Progenitor cell of endocrine pancreas (in vitro differentiated cells): Measurements from ENCODE around the gene ZDHHC14. TPM values are rescaled to one million over a fixed set of nuclear protein-coding genes. Genes with fewer than 3 reads are reported as not detected.

Experiments used
- DNase-seq: peaks from one replicate; pipeline ENCODE4 v3.0.0; 2021; ENCODE audit warnings: low spot score; ENCODE audit not compliant: unreplicated experiment
- H3K27ac Mint-ChIP-seq: 2 replicates; pipeline ENCODE4 v1.8.0; 2021; ENCODE audit warnings: mild to moderate bottlenecking, moderate library complexity, mixed read lengths
- H3K27me3 Mint-ChIP-seq: 2 replicates; pipeline ENCODE4 v1.8.0; 2021; ENCODE audit warnings: mixed read lengths
- H3K36me3 Mint-ChIP-seq: 2 replicates; pipeline ENCODE4 v1.8.0; 2022; ENCODE audit warnings: mixed read lengths; ENCODE audit not compliant: insufficient read depth
- H3K4me1 Mint-ChIP-seq: 2 replicates; pipeline ENCODE4 v1.8.0; 2021; ENCODE audit warnings: low read depth, mixed read lengths
- H3K4me3 Mint-ChIP-seq: 2 replicates; pipeline ENCODE4 v1.8.0; 2021; ENCODE audit warnings: low read depth, mild to moderate bottlenecking, moderate library complexity, mixed read lengths
- H3K9me3 Mint-ChIP-seq: 2 replicates; pipeline ENCODE4 v1.8.0; 2021; ENCODE audit warnings: low read depth, mixed read lengths
- total RNA-seq: library from RNA; stranded (reverse); gene quantifications from 2 replicates; pipeline ENCODE4 v1.2.1, GENCODE V29; 2021
- TF ChIP-seq, protein P1 (sequence below): fragments of 200-600 bp; sonication (generic); IDR thresholded peaks from one replicate; pipeline ENCODE4 v1.5.0; 2021; ENCODE audit warnings: antibody characterized with exemption, mild to moderate bottlenecking; ENCODE audit not compliant: unreplicated experiment

The ZDHHC14 gene
- total RNA-seq, 1 donor from 2014 or later, result 9.0 TPM

GRCh38 chr6:157401734-157402338 lies 20.8 kb downstream of the ZDHHC14 start:
- Mint-ChIP-seq H3K4me1 (peaks cover 3% of the 10 kb centered on the region), H3K4me3 (no peak overlapping the region), H3K27me3 (no peaks in the 10 kb centered on the region), H3K9me3 (no peaks in the 10 kb centered on the region), H3K36me3 (no peaks in the 10 kb centered on the region), H3K27ac (no peak overlapping the region)
- no peak for DNase-seq
- TF ChIP-seq, protein P1, sequence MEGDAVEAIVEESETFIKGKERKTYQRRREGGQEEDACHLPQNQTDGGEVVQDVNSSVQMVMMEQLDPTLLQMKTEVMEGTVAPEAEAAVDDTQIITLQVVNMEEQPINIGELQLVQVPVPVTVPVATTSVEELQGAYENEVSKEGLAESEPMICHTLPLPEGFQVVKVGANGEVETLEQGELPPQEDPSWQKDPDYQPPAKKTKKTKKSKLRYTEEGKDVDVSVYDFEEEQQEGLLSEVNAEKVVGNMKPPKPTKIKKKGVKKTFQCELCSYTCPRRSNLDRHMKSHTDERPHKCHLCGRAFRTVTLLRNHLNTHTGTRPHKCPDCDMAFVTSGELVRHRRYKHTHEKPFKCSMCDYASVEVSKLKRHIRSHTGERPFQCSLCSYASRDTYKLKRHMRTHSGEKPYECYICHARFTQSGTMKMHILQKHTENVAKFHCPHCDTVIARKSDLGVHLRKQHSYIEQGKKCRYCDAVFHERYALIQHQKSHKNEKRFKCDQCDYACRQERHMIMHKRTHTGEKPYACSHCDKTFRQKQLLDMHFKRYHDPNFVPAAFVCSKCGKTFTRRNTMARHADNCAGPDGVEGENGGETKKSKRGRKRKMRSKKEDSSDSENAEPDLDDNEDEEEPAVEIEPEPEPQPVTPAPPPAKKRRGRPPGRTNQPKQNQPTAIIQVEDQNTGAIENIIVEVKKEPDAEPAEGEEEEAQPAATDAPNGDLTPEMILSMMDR, result no peak

DNA sequence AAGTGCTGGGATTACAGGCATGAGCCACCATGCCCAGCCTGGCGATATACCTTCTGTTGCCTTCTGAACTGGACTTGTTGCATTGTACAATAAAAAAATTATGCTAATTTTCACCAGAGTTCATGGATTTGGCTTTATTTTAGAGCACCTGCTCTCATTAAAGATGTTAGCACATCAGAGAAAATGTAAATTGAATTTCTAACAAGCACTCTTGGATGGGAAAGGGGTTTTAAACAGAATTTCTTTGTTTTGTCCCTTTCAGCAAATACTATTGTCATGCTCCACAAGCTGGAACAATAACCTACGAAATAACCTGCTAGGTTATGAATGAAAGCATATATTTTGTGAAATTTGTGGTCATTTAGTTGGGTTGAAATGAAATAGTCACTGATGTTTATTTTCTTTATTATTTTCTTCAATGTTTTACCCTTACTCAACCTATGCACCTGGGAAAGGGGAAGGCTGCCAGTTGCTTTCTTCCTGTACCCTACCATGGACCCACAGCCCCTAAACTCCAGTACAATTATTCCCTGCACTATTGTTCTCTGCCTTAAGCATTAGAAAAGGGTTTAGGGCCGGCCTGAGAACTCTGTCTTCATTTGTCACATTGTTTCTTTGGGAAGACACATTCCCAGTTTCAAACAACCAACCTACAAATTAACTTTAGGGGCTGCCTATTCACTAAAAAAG lies 22.2 kb downstream of the ZDHHC14 start:
- Mint-ChIP-seq H3K36me3 (no peaks in the 10 kb centered on the region), H3K9me3 (no peaks in the 10 kb centered on the region), H3K27me3 (no peaks in the 10 kb centered on the region), H3K27ac (no peak overlapping the region), H3K4me1 (peaks cover 7% of the 10 kb centered on the region), H3K4me3 (no peak overlapping the region)
- TF ChIP-seq, protein P1, result no peak
- DNase-seq, result no peak

GRCh38 chr6:157403686-157404051 lies 22.7 kb downstream of the ZDHHC14 start:
- Mint-ChIP-seq H3K36me3 (no peaks in the 10 kb centered on the region), H3K4me3 (no peak overlapping the region), H3K27ac (no peak overlapping the region), H3K27me3 (no peaks in the 10 kb centered on the region), H3K9me3 (no peaks in the 10 kb centered on the region), H3K4me1 (peaks cover 7% of the 10 kb centered on the region)
- no peak for DNase-seq
- TF ChIP-seq, protein P1, result no peak

GRCh38 chr6:157405986-157406385 lies 25.0 kb downstream of the ZDHHC14 start:
- TF ChIP-seq, protein P1, result no peak
- Mint-ChIP-seq H3K9me3 (peaks cover 1% of the 10 kb centered on the region), H3K27me3 (no peaks in the 10 kb centered on the region), H3K4me3 (no peak overlapping the region), H3K27ac (no peak overlapping the region), H3K4me1 (peaks cover 4% of the 10 kb centered on the region), H3K36me3 (no peaks in the 10 kb centered on the region)
- DNase-seq, result no peak

DNA sequence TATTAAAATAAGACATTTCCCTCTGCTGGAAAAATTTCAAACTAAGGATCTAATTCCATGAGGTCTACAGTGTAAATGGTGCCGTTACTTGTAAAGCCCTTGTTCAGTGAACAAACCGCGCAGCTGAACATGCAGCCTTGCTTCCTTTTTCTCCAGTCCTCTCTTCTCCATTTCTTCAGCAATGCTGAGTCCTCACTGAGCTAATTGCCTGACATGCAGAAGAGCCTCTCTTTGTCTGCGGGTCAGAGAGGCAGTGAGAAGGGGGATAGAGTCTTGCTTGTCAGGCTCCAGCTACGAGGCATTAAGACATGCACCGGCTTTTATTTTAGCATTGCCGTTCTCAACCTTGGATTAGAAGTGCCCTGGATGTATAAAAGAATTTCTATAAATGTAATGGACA lies 25.7 kb downstream of the ZDHHC14 start:
- Mint-ChIP-seq H3K4me3 (no peak overlapping the region), H3K27ac (no peak overlapping the region), H3K36me3 (no peaks in the 10 kb centered on the region), H3K9me3 (peaks cover 5% of the 10 kb centered on the region), H3K4me1 (peaks cover 4% of the 10 kb centered on the region), H3K27me3 (no peaks in the 10 kb centered on the region)
- TF ChIP-seq, protein P1, result no peak
- DNase-seq, result no peak
